Stromal cell of bone marrow (primary cell): ENCODE measurements around the gene AMTN.
"Not testable (repeated sequence)": the region's sequence is repeated elsewhere in the genome, so short reads cannot be mapped to it uniquely, and the experiment has no call there.

ENCODE experiments used
- DNase-seq: peaks from one replicate; pipeline ENCODE4 v3.0.0-alpha.2; 2012; ENCODE audit warnings: low read depth

The AMTN gene

GRCh38 chr4:70518269-70518668 lies at the start of gene AMTN:
AMTN (plus strand) TSS chr4:70518569; CDS start chr4:70518778, 209 bp downstream.
- DNase-seq, result no peak

GRCh38 chr4:70471897-70472296 lies 46.5 kb upstream of the AMTN start, which contains the start of gene MUC7:
MUC7 (plus strand) TSS chr4:70472197; CDS start chr4:70474022, 1,825 bp downstream.
- DNase-seq, result no peak

GRCh38 chr4:70473679-70474078 lies 44.7 kb upstream of the AMTN start:
- DNase-seq, result no peak

GRCh38 chr4:70488748-70489147 lies 29.6 kb upstream of the AMTN start:
- DNase-seq, result no peak

GRCh38 chr4:70496231-70496630 lies 22.1 kb upstream of the AMTN start:
- no peak for DNase-seq

GRCh38 chr4:70501838-70502237 lies 16.5 kb upstream of the AMTN start:
- DNase-seq, result not testable (repeated sequence)

GRCh38 chr4:70504733-70505132 lies 13.6 kb upstream of the AMTN start:
- DNase-seq, result no peak

GRCh38 chr4:70505151-70505748 lies 13.1 kb upstream of the AMTN start:
- DNase-seq, result no peak

GRCh38 chr4:70508801-70509200 lies 9.6 kb upstream of the AMTN start:
- DNase-seq, result no peak

GRCh38 chr4:70511365-70511764 lies 7.0 kb upstream of the AMTN start:
- DNase-seq, result no peak

- DNase-seq, result no peak
Observed at GRCh38 chr4:70515367-70516250, 2.8 kb upstream of the AMTN start.

GRCh38 chr4:70518716-70519115 lies 347 bp downstream of the AMTN start:
- no peak for DNase-seq

GRCh38 chr4:70522626-70523025 lies 4.3 kb downstream of the AMTN start:
- no peak for DNase-seq

GRCh38 chr4:70530997-70531396 lies 12.6 kb downstream of the AMTN start:
- no peak for DNase-seq

GRCh38 chr4:70531981-70532380 lies 13.6 kb downstream of the AMTN start:
- no peak for DNase-seq

GRCh38 chr4:70533211-70533610 lies 14.8 kb downstream of the AMTN start:
- DNase-seq, result no peak

GRCh38 chr4:70533791-70534190 lies 15.4 kb downstream of the AMTN start:
- no peak for DNase-seq

GRCh38 chr4:70534886-70535285 lies 16.5 kb downstream of the AMTN start:
- not testable (repeated sequence) for DNase-seq

- no peak for DNase-seq
Observed at GRCh38 chr4:70538869-70539268, 20.5 kb downstream of the AMTN start.

GRCh38 chr4:70544279-70544868 lies 26.0 kb downstream of the AMTN start:
- DNase-seq, result no peak

GRCh38 chr4:70556856-70557255 lies 38.5 kb downstream of the AMTN start:
- no peak for DNase-seq

- DNase-seq, result peak; percentile 22
Observed at GRCh38 chr4:70559211-70559830, 41.0 kb downstream of the AMTN start.

GRCh38 chr4:70559924-70560323 lies 41.6 kb downstream of the AMTN start:
- no peak for DNase-seq
